PC-9 (cell line): ENCODE data around the gene SLC36A2. TPM values are rescaled to one million over a fixed set of nuclear protein-coding genes. Genes with fewer than 3 reads are reported as not detected.

Experiments used
- BruUV-seq: library from RNA; stranded (reverse); fragments of 400-500 nt; replicated peaks from 2 replicates; lab custom pipeline; 2021; lab: Mats Ljungman, UMichigan
- CTCF ChIA-PET: fragments of 300-600 bp; sonication (Branson Sonifier 250); formaldehyde crosslinking; loops from one replicate; lab custom pipeline; 2022; ENCODE audit warnings: antibody characterized with exemption; lab: Charles Lee
- POLR2A ChIA-PET: fragments of 300-600 bp; sonication (Branson Sonifier 250); formaldehyde crosslinking; loops from one replicate; lab custom pipeline; 2022; ENCODE audit warnings: antibody characterized with exemption; ENCODE audit not compliant: unreplicated experiment; lab: Charles Lee
- DNase-seq, 2 experiments: peaks; one replicate each; pipeline versions ENCODE4 v3.0.0 to v3.0.0-alpha.2; 2015 to 2022; ENCODE audit warnings: mixed read lengths in 1 of 2
- H2AFZ ChIP-seq: fragments of 200-600 bp; sonication (generic); 2 replicates; pipeline ENCODE4 v1.8.1; 2017; ENCODE audit warnings: antibody characterized with exemption
- H3F3A ChIP-seq: fragments of 200-600 bp; sonication (generic); 2 replicates; pipeline ENCODE4 v1.8.1; 2017; ENCODE audit warnings: antibody characterized with exemption, mild to moderate bottlenecking, low read depth; ENCODE audit not compliant: insufficient read depth
- H3K27ac ChIP-seq: fragments of 200-600 bp; sonication (generic); 2 replicates; pipeline ENCODE4 v1.6.1; 2016; ENCODE audit warnings: mixed run types
- H3K27me3 ChIP-seq: fragments of 200-600 bp; sonication (generic); 2 replicates; pipeline ENCODE4 v1.6.1; 2016; ENCODE audit warnings: low read depth, mixed run types; ENCODE audit not compliant: insufficient read depth
- H3K36me3 ChIP-seq: fragments of 200-600 bp; sonication (generic); 2 replicates; pipeline ENCODE4 v1.6.1; 2016; ENCODE audit warnings: low read depth, mixed run types
- H3K4me1 ChIP-seq: fragments of 200-600 bp; sonication (generic); replicated peaks from 2 replicates; pipeline ENCODE4 v1.6.1; 2016; ENCODE audit warnings: mixed run types; ENCODE audit not compliant: insufficient read depth
- H3K4me2 ChIP-seq: fragments of 200-600 bp; sonication (generic); 2 replicates; pipeline ENCODE4 v1.6.1; 2017; ENCODE audit warnings: mixed run types
- H3K4me3 ChIP-seq: fragments of 200-600 bp; sonication (generic); 2 replicates; pipeline ENCODE4 v1.6.1; 2016; ENCODE audit warnings: mixed run types
- H3K79me2 ChIP-seq: fragments of 200-600 bp; sonication (generic); 2 replicates; pipeline ENCODE4 v1.6.1; 2017; ENCODE audit warnings: low read depth, mixed run types
- H3K9me2 ChIP-seq: fragments of 200-600 bp; sonication (generic); 2 replicates; pipeline ENCODE4 v1.8.1; 2017; ENCODE audit warnings: mild to moderate bottlenecking; ENCODE audit not compliant: insufficient read depth
- H3K9me3 ChIP-seq: fragments of 200-600 bp; sonication (generic); 2 replicates; pipeline ENCODE4 v1.8.1; 2016; ENCODE audit warnings: low read depth; ENCODE audit not compliant: insufficient read depth
- H4K20me1 ChIP-seq: fragments of 200-600 bp; sonication (generic); 2 replicates; pipeline ENCODE4 v1.8.1; 2017; ENCODE audit not compliant: insufficient read depth
- EZH2 ChIP-seq: fragments of 200-600 bp; sonication (generic); IDR thresholded peaks from 2 replicates; pipeline ENCODE4 v1.8.0; 2017; ENCODE audit warnings: antibody characterized with exemption, low read depth
- intact Hi-C: fragments of 100-400 bp; cut with micrococcal nuclease; formaldehyde crosslinking; loops from one replicate; pipeline ENCODE4 v1.10.0; 2022; ENCODE audit not compliant: unreplicated experiment
- total RNA-seq: library from RNA; stranded (reverse); gene quantifications from 2 replicates; pipeline ENCODE4 v1.2.3, GENCODE V29; 2021
- TF ChIP-seq, protein P1 (sequence below): fragments of 200-600 bp; sonication (generic); conservative IDR thresholded peaks from 2 replicates; pipeline ENCODE4 v1.6.1; 2017; ENCODE audit warnings: mixed run types, antibody characterized with exemption, mild to moderate bottlenecking, moderate library complexity

Gene SLC36A2
- total RNA-seq, 1 experiment from 2014 or later = not detected

DNA sequence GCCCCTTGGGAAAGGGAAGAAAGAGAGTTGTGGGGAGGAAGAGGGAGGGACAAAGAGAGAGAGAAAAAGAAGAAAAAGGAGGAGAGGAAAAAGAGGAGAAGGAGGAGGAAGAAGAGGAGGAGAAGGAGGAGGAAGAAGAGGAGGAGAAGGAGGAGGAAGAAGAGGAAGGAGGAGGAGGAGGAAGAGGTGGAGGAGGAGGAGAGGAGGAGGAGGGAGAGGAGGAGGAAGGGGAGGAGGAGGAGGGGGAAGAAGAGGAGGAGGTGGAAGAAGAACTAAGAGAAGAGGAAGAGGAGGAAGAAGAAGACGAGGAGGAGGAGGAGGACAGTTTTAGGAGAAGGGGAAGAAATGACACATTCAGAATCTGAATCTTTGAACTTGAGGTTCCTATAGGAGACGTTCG, 7.4 kb downstream of the SLC36A2 start:
- Histone ChIP-seq H3K27ac (no peak overlapping the region), H3K27me3 (peaks cover 70% of the 10 kb centered on the region), H3K36me3 (no peaks in the 10 kb centered on the region), H2AFZ (no peak overlapping the region), H3K9me2 (no peaks in the 10 kb centered on the region), H3K4me1 (no peaks in the 10 kb centered on the region), H4K20me1 (no peaks in the 10 kb centered on the region), H3K79me2 (no peaks in the 10 kb centered on the region), H3K9me3 (no peaks in the 10 kb centered on the region), H3K4me3 (no peak overlapping the region), H3F3A (no peaks in the 10 kb centered on the region), H3K4me2 (no peak overlapping the region)
- TF ChIP-seq, protein P1, sequence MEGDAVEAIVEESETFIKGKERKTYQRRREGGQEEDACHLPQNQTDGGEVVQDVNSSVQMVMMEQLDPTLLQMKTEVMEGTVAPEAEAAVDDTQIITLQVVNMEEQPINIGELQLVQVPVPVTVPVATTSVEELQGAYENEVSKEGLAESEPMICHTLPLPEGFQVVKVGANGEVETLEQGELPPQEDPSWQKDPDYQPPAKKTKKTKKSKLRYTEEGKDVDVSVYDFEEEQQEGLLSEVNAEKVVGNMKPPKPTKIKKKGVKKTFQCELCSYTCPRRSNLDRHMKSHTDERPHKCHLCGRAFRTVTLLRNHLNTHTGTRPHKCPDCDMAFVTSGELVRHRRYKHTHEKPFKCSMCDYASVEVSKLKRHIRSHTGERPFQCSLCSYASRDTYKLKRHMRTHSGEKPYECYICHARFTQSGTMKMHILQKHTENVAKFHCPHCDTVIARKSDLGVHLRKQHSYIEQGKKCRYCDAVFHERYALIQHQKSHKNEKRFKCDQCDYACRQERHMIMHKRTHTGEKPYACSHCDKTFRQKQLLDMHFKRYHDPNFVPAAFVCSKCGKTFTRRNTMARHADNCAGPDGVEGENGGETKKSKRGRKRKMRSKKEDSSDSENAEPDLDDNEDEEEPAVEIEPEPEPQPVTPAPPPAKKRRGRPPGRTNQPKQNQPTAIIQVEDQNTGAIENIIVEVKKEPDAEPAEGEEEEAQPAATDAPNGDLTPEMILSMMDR = no peak
- no peak for TF ChIP-seq EZH2
- BruUV-seq = no TSS peak
- intact Hi-C loops = no loop called here
- CTCF ChIA-PET = no interaction called here
- POLR2A ChIA-PET = no interaction called here
- no peak for DNase-seq

DNA sequence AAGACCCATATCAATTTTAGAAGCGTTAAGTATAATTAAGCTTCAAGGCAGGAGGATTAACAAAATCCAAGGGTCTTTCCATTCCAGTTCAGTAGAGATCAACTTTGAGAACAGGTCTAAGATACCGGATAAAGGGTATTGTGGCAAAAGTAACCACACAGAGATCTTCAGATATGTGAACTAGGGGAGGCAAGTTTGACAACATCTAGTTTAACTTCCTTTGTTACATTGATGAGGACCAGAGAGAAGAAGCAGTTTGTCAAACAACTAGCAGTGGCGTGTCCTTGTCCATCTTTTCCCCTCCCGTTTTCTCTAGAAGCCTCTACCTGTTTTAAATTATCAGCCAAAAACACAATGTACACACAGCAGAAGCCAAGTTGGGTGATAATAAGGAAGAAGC, 8.6 kb downstream of the SLC36A2 start:
- peaks cover 57% of the 10 kb centered on the region for H3K27me3 ChIP-seq
- no peaks in the 10 kb centered on the region for H3K4me1 ChIP-seq
- H3F3A ChIP-seq = no peaks in the 10 kb centered on the region
- ChIA-PET POLR2A (no interaction called here), CTCF (no interaction called here)
- H4K20me1 ChIP-seq = no peaks in the 10 kb centered on the region
- no peak overlapping the region for H3K4me2 ChIP-seq
- no peak for DNase-seq
- TF ChIP-seq, protein P1 = no peak
- no peak for TF ChIP-seq EZH2
- no peaks in the 10 kb centered on the region for H3K36me3 ChIP-seq
- no peaks in the 10 kb centered on the region for H3K79me2 ChIP-seq
- no peaks in the 10 kb centered on the region for H3K9me3 ChIP-seq
- no TSS peak for BruUV-seq
- no peak overlapping the region for H2AFZ ChIP-seq
- intact Hi-C loops = no loop called here
- H3K4me3 ChIP-seq = no peak overlapping the region
- H3K9me2 ChIP-seq = no peaks in the 10 kb centered on the region
- H3K27ac ChIP-seq = no peak overlapping the region

DNA sequence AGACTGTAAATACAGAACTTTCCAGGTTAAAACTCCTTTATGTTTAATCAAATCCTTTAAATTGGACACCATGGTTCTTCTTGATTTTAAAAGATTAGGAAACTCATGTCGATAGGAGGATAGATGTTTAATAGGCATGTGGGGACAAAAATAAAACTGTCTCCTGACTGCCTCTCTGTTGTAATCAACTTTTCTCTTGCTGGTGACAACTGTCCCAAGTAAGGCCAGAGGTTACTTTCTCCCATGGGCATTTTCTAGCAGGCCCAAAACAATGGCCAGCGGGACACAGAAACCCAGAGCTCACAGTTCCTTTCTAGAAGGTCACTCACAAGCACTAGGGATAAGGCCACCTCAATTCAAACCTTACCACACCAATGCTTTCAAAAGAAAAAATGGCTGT, 14.5 kb downstream of the SLC36A2 start:
- H3K4me3 ChIP-seq = no peak overlapping the region
- H3K27ac ChIP-seq = no peak overlapping the region
- no peak overlapping the region for H3K4me2 ChIP-seq
- CTCF ChIA-PET = interaction anchor here (0.7 kb wide), 1 partner anchor 606 kb away, joined by 3 read pairs; no protein-coding TSS in a partner anchor
- no peaks in the 10 kb centered on the region for H3K4me1 ChIP-seq
- H4K20me1 ChIP-seq = no peaks in the 10 kb centered on the region
- no peaks in the 10 kb centered on the region for H3K9me2 ChIP-seq
- intact Hi-C loops = no loop called here
- H3K36me3 ChIP-seq = no peaks in the 10 kb centered on the region
- no peaks in the 10 kb centered on the region for H3K9me3 ChIP-seq
- POLR2A ChIA-PET = no interaction called here
- no TSS peak for BruUV-seq
- no peaks in the 10 kb centered on the region for H3F3A ChIP-seq
- 0 out of 2 replicates have a peak, but pooled peaks cover 5% of the 10 kb centered on the region for H3K27me3 ChIP-seq
- TF ChIP-seq, protein P1 = no peak
- TF ChIP-seq EZH2 = no peak
- H3K79me2 ChIP-seq = no peaks in the 10 kb centered on the region
- no peak overlapping the region for H2AFZ ChIP-seq
- no peak for DNase-seq
